ENCODE data around the gene XIRP2. TPM values are rescaled to one million over a fixed set of nuclear protein-coding genes. Genes with fewer than 3 reads are reported as not detected.
"Not testable (repeated sequence)": the region's sequence is repeated elsewhere in the genome, so short reads cannot be mapped to it uniquely, and the experiment has no call there.

XIRP2 gene
- total RNA-seq, 4 donors from 2014 or later: 0.13 TPM; not detected in 3

DNA sequence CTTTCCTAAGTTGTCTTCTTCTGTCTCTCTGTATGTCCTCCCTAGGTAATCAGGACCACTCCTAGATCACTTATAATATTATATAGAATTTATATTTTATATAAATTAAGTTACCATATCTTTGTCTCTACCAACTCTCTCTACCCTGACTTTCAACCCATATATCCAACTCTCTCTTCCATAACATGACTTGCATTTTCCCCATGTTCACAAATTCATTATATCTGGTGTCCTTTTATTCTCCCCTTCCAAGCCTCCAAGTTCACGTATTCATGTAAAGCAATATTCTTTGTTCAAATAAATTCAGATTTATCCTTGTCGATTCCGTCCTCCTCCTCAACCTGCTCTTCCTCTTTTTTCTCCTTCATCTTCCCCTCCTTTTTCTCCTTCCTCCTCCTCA lies 127.5 kb downstream of the XIRP2 start:
- TF ChIP-seq, protein P1, sequence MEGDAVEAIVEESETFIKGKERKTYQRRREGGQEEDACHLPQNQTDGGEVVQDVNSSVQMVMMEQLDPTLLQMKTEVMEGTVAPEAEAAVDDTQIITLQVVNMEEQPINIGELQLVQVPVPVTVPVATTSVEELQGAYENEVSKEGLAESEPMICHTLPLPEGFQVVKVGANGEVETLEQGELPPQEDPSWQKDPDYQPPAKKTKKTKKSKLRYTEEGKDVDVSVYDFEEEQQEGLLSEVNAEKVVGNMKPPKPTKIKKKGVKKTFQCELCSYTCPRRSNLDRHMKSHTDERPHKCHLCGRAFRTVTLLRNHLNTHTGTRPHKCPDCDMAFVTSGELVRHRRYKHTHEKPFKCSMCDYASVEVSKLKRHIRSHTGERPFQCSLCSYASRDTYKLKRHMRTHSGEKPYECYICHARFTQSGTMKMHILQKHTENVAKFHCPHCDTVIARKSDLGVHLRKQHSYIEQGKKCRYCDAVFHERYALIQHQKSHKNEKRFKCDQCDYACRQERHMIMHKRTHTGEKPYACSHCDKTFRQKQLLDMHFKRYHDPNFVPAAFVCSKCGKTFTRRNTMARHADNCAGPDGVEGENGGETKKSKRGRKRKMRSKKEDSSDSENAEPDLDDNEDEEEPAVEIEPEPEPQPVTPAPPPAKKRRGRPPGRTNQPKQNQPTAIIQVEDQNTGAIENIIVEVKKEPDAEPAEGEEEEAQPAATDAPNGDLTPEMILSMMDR (IDR thresholded peaks at IDR 0.05): no peak
- TF ChIP-seq POLR2A (IDR thresholded peaks at IDR 0.05): no peak
- Histone ChIP-seq H3K4me3 (replicated peaks in 1 of 3) (no peak overlapping the region), H3K36me3 (no peaks in the 10 kb centered on the region), H3K27ac (no peak overlapping the region), H3K27me3 (no peaks in the 10 kb centered on the region), H3K4me1 (no peaks in the 10 kb centered on the region), H3K9me3 (no peaks in the 10 kb centered on the region)
- DNase-seq: no peak
- 96 to 97% methylated on average over 3 of the region's 3 CpGs for WGBS, 2 donors
- intact Hi-C loops (cut with DNase I): no loop called here

DNA sequence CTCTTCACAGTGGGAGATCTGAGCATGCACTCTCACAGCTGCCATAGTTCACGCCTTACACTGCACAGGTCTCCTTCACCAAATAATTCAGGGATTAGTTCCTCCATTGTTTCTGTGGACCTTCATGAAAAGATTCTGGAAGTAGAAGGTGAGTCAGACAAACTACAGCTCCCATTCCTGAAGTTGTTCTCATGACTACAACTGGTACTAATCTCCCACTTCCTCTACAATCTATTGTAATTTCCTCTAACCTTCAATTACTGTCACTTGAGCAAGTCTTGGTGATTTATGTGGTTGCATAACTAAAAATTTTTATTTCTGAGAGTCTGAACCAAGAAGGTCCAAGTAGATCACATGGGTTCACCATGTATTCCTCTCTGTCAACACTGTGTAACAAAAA lies 128.7 kb downstream of the XIRP2 start:
- 83 to 88% methylated on average over 1 of the region's 1 CpG for WGBS, 2 donors

DNA sequence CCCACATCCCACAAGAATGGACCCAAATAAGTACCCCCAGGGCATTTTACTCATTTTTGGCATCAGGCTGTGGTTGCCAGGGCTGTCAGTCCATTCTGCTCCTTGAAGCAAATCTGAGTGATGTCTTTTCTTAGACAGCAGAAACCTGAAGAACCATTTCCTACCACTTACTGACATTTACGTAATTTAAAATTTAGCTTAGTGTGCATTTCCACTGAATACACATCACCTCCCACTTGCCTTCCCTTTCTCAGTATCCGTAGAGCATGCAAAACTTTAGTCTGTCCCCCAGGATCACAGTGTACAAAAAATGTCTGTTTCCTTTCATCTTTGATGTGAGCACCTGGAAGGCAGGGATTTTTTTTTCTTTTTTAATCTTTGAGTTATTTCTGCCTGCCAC lies 130.3 kb downstream of the XIRP2 start:
- no peaks in the 10 kb centered on the region for H3K9me3 ChIP-seq
- no peak overlapping the region for H3K4me3 ChIP-seq (replicated peaks in 1 of 3)
- H3K27ac ChIP-seq: no peak overlapping the region
- H3K27me3 ChIP-seq: no peaks in the 10 kb centered on the region
- intact Hi-C loops (cut with DNase I): no loop called here
- TF ChIP-seq, protein P1 (IDR thresholded peaks at IDR 0.05): no peak
- TF ChIP-seq POLR2A (IDR thresholded peaks at IDR 0.05): no peak
- no peaks in the 10 kb centered on the region for H3K36me3 ChIP-seq
- no peaks in the 10 kb centered on the region for H3K4me1 ChIP-seq
- no peak for DNase-seq
- 61 to 65% methylated on average over 2 of the region's 2 CpGs for WGBS, 2 donors

More for the DNA sequence above, 128.7 kb downstream of the XIRP2 start:
- no peaks in the 10 kb centered on the region for H3K4me1 ChIP-seq
- intact Hi-C loops (cut with DNase I): no loop called here
- H3K27me3 ChIP-seq: no peaks in the 10 kb centered on the region
- no peak overlapping the region for H3K27ac ChIP-seq
- no peak overlapping the region for H3K4me3 ChIP-seq (replicated peaks in 1 of 3)
- H3K9me3 ChIP-seq: no peaks in the 10 kb centered on the region
- no peaks in the 10 kb centered on the region for H3K36me3 ChIP-seq
- TF ChIP-seq, protein P1 (IDR thresholded peaks at IDR 0.05): no peak
- TF ChIP-seq POLR2A (IDR thresholded peaks at IDR 0.05): no peak
- no peak for DNase-seq

DNA sequence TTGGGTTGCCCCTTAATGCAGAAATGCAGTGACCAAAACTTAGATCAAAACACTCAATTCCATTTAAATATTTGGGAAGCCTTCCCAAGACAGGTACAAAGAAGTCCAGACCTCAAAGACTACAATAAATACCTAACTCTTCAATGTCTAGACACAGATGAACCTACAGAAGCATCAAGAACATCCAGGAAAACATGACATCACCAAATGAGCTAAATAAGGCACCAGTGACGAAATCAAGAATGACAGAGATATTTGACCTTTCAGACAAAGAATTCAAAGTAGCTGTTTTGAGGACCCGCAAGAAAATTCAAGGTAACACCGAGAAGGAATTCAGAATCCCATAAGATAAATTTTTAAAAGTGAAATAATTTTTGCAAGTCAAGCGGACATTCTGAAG lies 140.2 kb downstream of the XIRP2 start:
- H3K36me3 ChIP-seq: no peaks in the 10 kb centered on the region
- H3K4me1 ChIP-seq: no peaks in the 10 kb centered on the region
- no peak for DNase-seq
- H3K27me3 ChIP-seq: no peaks in the 10 kb centered on the region
- TF ChIP-seq POLR2A (IDR thresholded peaks at IDR 0.05): no peak
- TF ChIP-seq, protein P1 (IDR thresholded peaks at IDR 0.05): no peak
- intact Hi-C loops (cut with DNase I): no loop called here
- H3K9me3 ChIP-seq: no peaks in the 10 kb centered on the region
- H3K27ac ChIP-seq: no peak overlapping the region
- 92% methylated on average over 4 of the region's 4 CpGs for WGBS, 2 donors
- H3K4me3 ChIP-seq (replicated peaks in 1 of 3): no peak overlapping the region

DNA sequence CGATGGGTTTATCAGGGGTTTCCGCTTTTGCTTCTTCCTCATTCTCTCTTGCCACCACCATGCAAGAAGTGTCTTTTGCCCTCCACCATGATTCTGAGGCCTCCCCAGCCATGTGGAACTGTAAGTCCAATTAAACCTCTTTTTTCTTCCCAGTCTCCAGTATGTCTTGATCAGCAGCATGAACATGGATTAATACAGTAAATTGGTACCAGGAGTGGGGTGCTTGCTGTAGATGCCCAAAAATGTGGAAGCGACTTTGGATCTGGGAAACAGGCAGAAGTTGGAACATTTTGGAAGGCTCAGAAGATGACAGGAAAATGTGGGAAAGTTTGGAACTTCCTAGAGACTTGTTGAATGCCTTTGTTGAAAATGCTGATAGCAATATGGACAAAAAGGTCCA lies 146.7 kb downstream of the XIRP2 start:
- H3K4me3 ChIP-seq (replicated peaks in 1 of 3); H3K27ac ChIP-seq; H3K36me3 ChIP-seq; H3K27me3 ChIP-seq; intact Hi-C loops (cut with DNase I); DNase-seq; H3K4me1 ChIP-seq; H3K9me3 ChIP-seq: not testable (repeated sequence)
- 92 to 97% methylated on average over 3 of the region's 3 CpGs for WGBS, 2 donors

DNA sequence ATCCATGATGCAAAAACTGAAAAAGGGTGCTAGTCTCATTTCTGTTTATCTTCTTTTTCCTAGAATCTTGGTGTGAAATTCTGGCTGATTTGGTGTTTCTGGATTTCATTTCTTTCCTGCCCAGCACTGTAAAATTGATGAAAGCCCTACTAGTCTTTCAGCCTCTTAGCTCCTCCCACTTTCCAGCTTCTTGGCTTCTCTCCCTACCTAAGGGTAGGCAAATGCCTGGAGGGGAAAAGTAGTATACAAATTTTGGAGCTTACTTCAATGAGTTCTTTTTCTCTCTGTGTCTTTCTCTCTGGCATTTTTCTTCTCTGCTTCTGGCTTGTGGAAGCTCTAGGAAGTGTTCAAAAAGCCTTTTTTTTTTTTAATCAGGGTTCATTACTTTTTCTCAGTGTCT lies 160.5 kb downstream of the XIRP2 start:
- Histone ChIP-seq H3K9me3 (no peaks in the 10 kb centered on the region), H3K4me1 (no peaks in the 10 kb centered on the region), H3K27me3 (no peaks in the 10 kb centered on the region), H3K36me3 (no peaks in the 10 kb centered on the region), H3K4me3 (replicated peaks in 1 of 3) (no peak overlapping the region), H3K27ac (no peak overlapping the region)
- intact Hi-C loops (cut with DNase I): no loop called here
- TF ChIP-seq POLR2A (IDR thresholded peaks at IDR 0.05): no peak
- TF ChIP-seq, protein P1 (IDR thresholded peaks at IDR 0.05): no peak
- no peak for DNase-seq
